NCI-H446 treated with DMSO at 0.1 percent for 48 hours (cell line): ENCODE results near the gene HOXD12.

ENCODE experiments used
- DNase-seq: peaks from one replicate; lab custom pipeline; 2025; lab: John Stamatoyannopoulos, UW

Gene HOXD12

GRCh38 chr2:176147800-176148496 lies 48.4 kb downstream of the HOXD12 start:
- no peak for DNase-seq

GRCh38 chr2:176148751-176149421 lies 49.3 kb downstream of the HOXD12 start:
- DNase-seq = no peak

- no peak for DNase-seq
Observed at GRCh38 chr2:176149481-176149938, 49.9 kb downstream of the HOXD12 start.

GRCh38 chr2:176149939-176150583 lies 50.5 kb downstream of the HOXD12 start:
- no peak for DNase-seq

GRCh38 chr2:176150584-176151441 lies 51.2 kb downstream of the HOXD12 start:
- DNase-seq = no peak

GRCh38 chr2:176151442-176152287 lies 52.1 kb downstream of the HOXD12 start, which contains the start of gene HOXD4:
HOXD4 (plus strand) TSS chr2:176151550; CDS start chr2:176151634, 84 bp downstream.
- no peak for DNase-seq
